ENCODE results near the gene WDR38. TPM values are rescaled to one million over a fixed set of nuclear protein-coding genes. Genes with fewer than 3 reads are reported as not detected.

WDR38 gene
- total RNA-seq, 6 experiments from 2014 or later = not detected

- 90% methylated on average over 3 of the region's 6 CpGs for WGBS (ENCODE audit: insufficient coverage, low coverage, low lambda C conversion rate, missing lambda C conversion rate)
- H3K27me3 ChIP-seq = no peaks in the 10 kb centered on the region
- H3K4me3 ChIP-seq = no peak overlapping the region
- ATAC-seq (no peak), DNase-seq (no peak)
- intact Hi-C loops (cut with DNase I) = no loop called here
- H3K9me3 ChIP-seq = no peaks in the 10 kb centered on the region
- TF ChIP-seq CTCF (IDR thresholded peaks at IDR 0.05) (no peak), POLR2A (IDR thresholded peaks at IDR 0.05) (no peak)
- H3K27ac ChIP-seq = no peak overlapping the region
- no peaks in the 10 kb centered on the region for H3K36me3 ChIP-seq
- no peaks in the 10 kb centered on the region for H3K4me1 ChIP-seq
Observed at GRCh38 chr9:124809211-124809610, 44.0 kb upstream of the WDR38 start.

GRCh38 chr9:124809741-124810500 lies 43.3 kb upstream of the WDR38 start:
- no peaks in the 10 kb centered on the region for H3K4me1 ChIP-seq
- 83% methylated on average over 1 of the region's 60 CpGs for WGBS (ENCODE audit: insufficient coverage, low coverage, low lambda C conversion rate, missing lambda C conversion rate)
- TF ChIP-seq POLR2A (IDR thresholded peaks at IDR 0.05) (no peak), CTCF (IDR thresholded peaks at IDR 0.05) (no peak)
- intact Hi-C loops (cut with DNase I) = no loop called here
- no peak overlapping the region for H3K4me3 ChIP-seq
- H3K9me3 ChIP-seq = no peaks in the 10 kb centered on the region
- ATAC-seq = peak in 1 of 4 donors; percentile 16
- H3K36me3 ChIP-seq = no peaks in the 10 kb centered on the region
- no peaks in the 10 kb centered on the region for H3K27me3 ChIP-seq
- no peak overlapping the region for H3K27ac ChIP-seq
- DNase-seq = peak in 1 of 3 donors; percentile 47

GRCh38 chr9:124810663-124811355 lies 42.5 kb upstream of the WDR38 start:
- H3K36me3 ChIP-seq = no peaks in the 10 kb centered on the region
- no peak for DNase-seq
- intact Hi-C loops (cut with DNase I) = no loop called here
- H3K27me3 ChIP-seq = no peaks in the 10 kb centered on the region
- no peak for TF ChIP-seq CTCF (IDR thresholded peaks at IDR 0.05)
- no peak for TF ChIP-seq POLR2A (IDR thresholded peaks at IDR 0.05)
- no peak for ATAC-seq
- no peaks in the 10 kb centered on the region for H3K9me3 ChIP-seq
- H3K4me3 ChIP-seq = no peak overlapping the region
- no peaks in the 10 kb centered on the region for H3K4me1 ChIP-seq
- no peak overlapping the region for H3K27ac ChIP-seq
- 67% methylated on average over 10 of the region's 12 CpGs for WGBS (ENCODE audit: insufficient coverage, low coverage, low lambda C conversion rate, missing lambda C conversion rate)

- TF ChIP-seq POLR2A (IDR thresholded peaks at IDR 0.05) (no peak), CTCF (IDR thresholded peaks at IDR 0.05) (no peak)
- ATAC-seq (no peak), DNase-seq (peak in 1 of 3 donors; percentile 25)
- Histone ChIP-seq H3K36me3 (no peaks in the 10 kb centered on the region), H3K27ac (no peak overlapping the region), H3K4me1 (no peaks in the 10 kb centered on the region), H3K9me3 (no peaks in the 10 kb centered on the region), H3K27me3 (no peaks in the 10 kb centered on the region), H3K4me3 (no peak overlapping the region)
- 73% methylated on average over 6 of the region's 6 CpGs for WGBS (ENCODE audit: insufficient coverage, low coverage, low lambda C conversion rate, missing lambda C conversion rate)
- intact Hi-C loops (cut with DNase I) = no loop called here
Observed at GRCh38 chr9:124812441-124812876, 40.8 kb upstream of the WDR38 start.

Measured in right lobe of liver (tissue), 6 donors.